SK-N-SH (cell line): ENCODE data around the gene LRRC8D. TPM values are rescaled to one million over a fixed set of nuclear protein-coding genes. Genes with fewer than 3 reads are reported as not detected.

Source experiments
- CTCF ChIA-PET: fragments of 300-600, 350-600 bp; formaldehyde crosslinking; extraction: SDS; loops from one replicate; lab custom pipeline; 2021; lab: Yijun Ruan, JAX
- POLR2A ChIA-PET: fragments of 350-600 bp; sonication (Branson Sonifier 250); formaldehyde crosslinking; extraction: SDS; loops from one replicate; lab custom pipeline; 2020; ENCODE audit warnings: antibody characterized with exemption, inconsistent platforms; lab: Yijun Ruan, JAX
- DNase-seq: peaks from one replicate; pipeline ENCODE4 v3.0.0; 2012
- H2AFZ ChIP-seq: fragments of 200-600 bp; sonication (generic); 2 replicates; pipeline ENCODE4 v1.8.1; 2016; ENCODE audit warnings: antibody characterized with exemption, mild to moderate bottlenecking, low read depth
- H3F3A ChIP-seq: fragments of 200-600 bp; sonication (generic); replicated peaks from 2 replicates; pipeline ENCODE3; 2016; ENCODE audit warnings: antibody characterized with exemption, mild to moderate bottlenecking; ENCODE audit not compliant: insufficient read depth
- H3K27ac ChIP-seq, 2 experiments: fragments of 200-500 bp in 1 of 2; fragments of 200-600 bp in 1 of 2; sonication (Bioruptor generic) in 1 of 2; sonication (generic), shearing (Covaris generic) in 1 of 2; 2 replicates each; pipeline versions ENCODE4 v1.5.1 to v1.6.1; 2014 to 2016; ENCODE audit warnings: low read depth in 2 of 2, inconsistent platforms in 1 of 2, low read length in 1 of 2, mild to moderate bottlenecking in 1 of 2, mixed read lengths in 1 of 2
- H3K27me3 ChIP-seq: fragments of 200-600 bp; sonication (generic), shearing (Covaris generic); 2 replicates; pipeline ENCODE4 v1.6.1; 2016; ENCODE audit warnings: mixed run types; ENCODE audit not compliant: insufficient read depth
- H3K36me3 ChIP-seq, 2 experiments: fragments of 200-500 bp in 1 of 2; fragments of 200-600 bp in 1 of 2; sonication (Bioruptor generic) in 1 of 2; sonication (generic) in 1 of 2; replicated peaks in 1 of 2; 2 replicates each; pipeline versions ENCODE3 to v1.5.1; 2014 to 2016; ENCODE audit warnings: low read length in 1 of 2, mild to moderate bottlenecking in 1 of 2; ENCODE audit not compliant: insufficient read depth in 2 of 2, control insufficient read depth in 1 of 2
- H3K4me1 ChIP-seq, 2 experiments: fragments of 200-500 bp in 1 of 2; fragments of 200-600 bp in 1 of 2; sonication (Bioruptor generic) in 1 of 2; sonication (generic), shearing (Covaris generic) in 1 of 2; 2 replicates each; pipeline versions ENCODE4 v1.5.1 to v1.6.1; 2014 to 2016; ENCODE audit warnings: low read depth in 1 of 2, low read length in 1 of 2, mixed run types in 1 of 2; ENCODE audit not compliant: insufficient read depth in 2 of 2, control insufficient read depth in 1 of 2
- H3K4me2 ChIP-seq: fragments of 200-600 bp; sonication (generic), shearing (Covaris generic); 2 replicates; pipeline ENCODE4 v1.6.1; 2017; ENCODE audit warnings: mixed run types
- H3K4me3 ChIP-seq, 2 experiments: fragments of 200-500 bp in 1 of 2; fragments of 200-600 bp in 1 of 2; sonication (Bioruptor generic) in 1 of 2; sonication (generic), shearing (Covaris generic) in 1 of 2; 2 replicates each; pipeline versions ENCODE4 v1.5.1 to v1.8.1; 2014 to 2016; ENCODE audit warnings: low read depth in 2 of 2, inconsistent platforms in 1 of 2, low read length in 1 of 2, mild to moderate bottlenecking in 1 of 2, mixed read lengths in 1 of 2, moderate library complexity in 1 of 2
- H3K79me2 ChIP-seq: fragments of 200-600 bp; sonication (generic); 2 replicates; pipeline ENCODE4 v1.8.1; 2017; ENCODE audit warnings: mild to moderate bottlenecking; ENCODE audit not compliant: insufficient read depth
- H3K9ac ChIP-seq: fragments of 200-600 bp; sonication (generic); 2 replicates; pipeline ENCODE4 v1.6.1; 2017; ENCODE audit warnings: mixed run types
- H3K9me2 ChIP-seq: fragments of 200-600 bp; sonication (generic); 2 replicates; pipeline ENCODE4 v1.6.1; 2017; ENCODE audit warnings: mixed run types
- H3K9me3 ChIP-seq: fragments of 200-600 bp; sonication (generic); 2 replicates; pipeline ENCODE4 v1.6.1; 2017; ENCODE audit warnings: mixed run types, mild to moderate bottlenecking, moderate library complexity
- H4K20me1 ChIP-seq: fragments of 200-600 bp; sonication (generic); 2 replicates; pipeline ENCODE4 v1.6.1; 2017; ENCODE audit warnings: mild to moderate bottlenecking, mixed run types; ENCODE audit not compliant: insufficient read depth
- ELF1 ChIP-seq: IDR thresholded peaks from 2 replicates; pipeline ENCODE4 v1.4.0; 2012
- EZH2phosphoT487 ChIP-seq: fragments of 200-600 bp; sonication (generic); IDR thresholded peaks from 2 replicates; pipeline ENCODE4 v1.6.1; 2017; ENCODE audit warnings: low read depth, mixed run types, mild to moderate bottlenecking, antibody characterized with exemption, moderate library complexity, borderline replicate concordance
- FOSL2 ChIP-seq: IDR thresholded peaks from 2 replicates; pipeline ENCODE4 v1.4.0; 2012; ENCODE audit warnings: low read depth, mild to moderate bottlenecking, moderate library complexity, borderline replicate concordance
- JUND ChIP-seq: IDR thresholded peaks from 2 replicates; pipeline ENCODE4 v1.4.0; 2012
- MEF2A ChIP-seq: IDR thresholded peaks from 2 replicates; pipeline ENCODE4 v1.4.0; 2012; ENCODE audit warnings: low read depth, borderline replicate concordance
- NFIC ChIP-seq: IDR thresholded peaks from 2 replicates; pipeline ENCODE4 v1.4.0; 2012; ENCODE audit warnings: borderline replicate concordance
- RAD21 ChIP-seq: IDR thresholded peaks from 2 replicates; pipeline ENCODE4 v1.6.1; 2012; ENCODE audit warnings: mild to moderate bottlenecking, low read length
- RXRA ChIP-seq: IDR thresholded peaks from 2 replicates; pipeline ENCODE4 v1.4.0; 2012; ENCODE audit warnings: low read depth, mild to moderate bottlenecking, borderline replicate concordance
- TAF1 ChIP-seq: IDR thresholded peaks from 2 replicates; pipeline ENCODE4 v1.6.1; 2012; ENCODE audit warnings: low read depth, mild to moderate bottlenecking, low read length, moderate library complexity, borderline replicate concordance
- WGBS: methylation state at CpG from one replicate; pipeline ENCODE4 v1.1.6; 2017; ENCODE audit warnings: low lambda C conversion rate; 5-methylcytosine and 5-hydroxymethylcytosine counted together
- polyA plus RNA-seq, 3 experiments: library from polyadenylated mRNA; depleted of rRNA; stranded (reverse); fragments of >200 nt; gene quantifications; 2 replicates each; pipeline ENCODE4 v1.2.3, GENCODE V29; 2012
- TF ChIP-seq, protein P1 (sequence below): IDR thresholded peaks from 2 replicates; pipeline ENCODE4; 2012
- TF ChIP-seq, protein P2 (sequence below): IDR thresholded peaks from 2 replicates; pipeline ENCODE4 v1.4.0; 2012; ENCODE audit warnings: low read depth, borderline replicate concordance

The LRRC8D gene
- polyA plus RNA-seq, 1 of the 3 experiments (the other 2 are of a cell fraction), result 15.0 TPM

DNA sequence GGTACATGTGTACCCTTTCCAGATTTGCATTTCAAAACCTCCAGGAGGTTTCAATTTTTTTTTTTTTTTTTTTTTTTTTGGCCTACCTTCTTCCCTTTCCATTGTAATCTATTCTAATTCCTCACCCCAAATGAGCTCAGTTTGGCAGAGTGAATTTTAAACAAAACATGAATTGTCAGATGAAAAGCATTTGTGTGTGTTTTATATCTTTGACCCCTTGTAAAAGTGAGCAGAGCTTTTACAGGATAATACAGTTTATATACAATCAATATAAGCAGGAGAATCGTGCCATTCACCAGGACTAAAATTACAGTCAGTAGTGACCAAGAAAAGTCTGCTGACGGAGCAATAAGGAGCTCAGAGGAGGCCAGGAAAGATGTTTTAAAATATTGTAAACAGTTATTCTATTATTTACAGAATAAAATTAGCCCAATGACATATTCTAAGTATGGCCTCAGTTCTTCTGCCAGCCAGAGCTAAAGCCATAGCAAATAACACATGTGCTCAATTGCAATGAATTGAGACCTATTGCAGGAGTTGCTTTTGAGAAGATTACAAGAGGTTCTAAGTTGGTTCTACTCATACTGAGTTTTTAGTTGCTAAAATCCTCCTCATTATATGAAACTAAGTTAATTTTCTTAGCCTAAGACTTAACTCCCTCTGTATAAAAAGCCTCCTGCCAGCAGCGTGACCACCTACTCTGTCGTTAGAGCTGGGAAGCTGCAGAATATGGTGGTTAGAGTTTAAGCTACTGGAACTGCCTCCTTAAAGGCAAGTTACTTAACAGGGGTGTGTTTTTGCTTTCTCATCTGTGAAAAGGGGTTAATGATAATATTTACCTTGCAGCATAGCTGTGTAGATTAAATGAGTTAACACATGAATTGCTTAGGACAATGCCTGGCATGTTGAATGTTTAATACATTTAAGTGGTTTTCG, 123.3 kb downstream of the LRRC8D start:
- Histone ChIP-seq H3K9me3 (no peaks in the 10 kb centered on the region), H3K9ac (no peak overlapping the region), H3K4me3 (no peak overlapping the region), H3K36me3 (no peaks in the 10 kb centered on the region), H3F3A (no peaks in the 10 kb centered on the region), H3K4me1 (peaks cover 0 to 10% of the 10 kb centered on the region in 2 experiments; a peak in 1 of 4 replicates), H3K27me3 (no peaks in the 10 kb centered on the region), H4K20me1 (no peaks in the 10 kb centered on the region), H3K4me2 (no peak overlapping the region), H2AFZ (no peak overlapping the region), H3K27ac (no peak overlapping the region), H3K79me2 (no peaks in the 10 kb centered on the region), H3K9me2 (no peaks in the 10 kb centered on the region)
- 84% methylated on average over 5 of the region's 5 CpGs for WGBS
- POLR2A ChIA-PET, result no interaction called here
- CTCF ChIA-PET, result interaction anchor here (0.6 to 1.5 kb wide), 5 partner anchors 21 to 139 kb away, joined by 3 to 8 read pairs (median 4); no protein-coding TSS in a partner anchor
- DNase-seq, result no peak
- TF ChIP-seq, protein P1, sequence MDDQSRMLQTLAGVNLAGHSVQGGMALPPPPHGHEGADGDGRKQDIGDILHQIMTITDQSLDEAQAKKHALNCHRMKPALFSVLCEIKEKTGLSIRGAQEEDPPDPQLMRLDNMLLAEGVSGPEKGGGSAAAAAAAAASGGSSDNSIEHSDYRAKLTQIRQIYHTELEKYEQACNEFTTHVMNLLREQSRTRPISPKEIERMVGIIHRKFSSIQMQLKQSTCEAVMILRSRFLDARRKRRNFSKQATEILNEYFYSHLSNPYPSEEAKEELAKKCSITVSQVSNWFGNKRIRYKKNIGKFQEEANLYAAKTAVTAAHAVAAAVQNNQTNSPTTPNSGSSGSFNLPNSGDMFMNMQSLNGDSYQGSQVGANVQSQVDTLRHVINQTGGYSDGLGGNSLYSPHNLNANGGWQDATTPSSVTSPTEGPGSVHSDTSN, result no peak
- TF ChIP-seq NFIC, result no peak
- no peak for TF ChIP-seq MEF2A
- no peak for TF ChIP-seq TAF1
- TF ChIP-seq, protein P2, sequence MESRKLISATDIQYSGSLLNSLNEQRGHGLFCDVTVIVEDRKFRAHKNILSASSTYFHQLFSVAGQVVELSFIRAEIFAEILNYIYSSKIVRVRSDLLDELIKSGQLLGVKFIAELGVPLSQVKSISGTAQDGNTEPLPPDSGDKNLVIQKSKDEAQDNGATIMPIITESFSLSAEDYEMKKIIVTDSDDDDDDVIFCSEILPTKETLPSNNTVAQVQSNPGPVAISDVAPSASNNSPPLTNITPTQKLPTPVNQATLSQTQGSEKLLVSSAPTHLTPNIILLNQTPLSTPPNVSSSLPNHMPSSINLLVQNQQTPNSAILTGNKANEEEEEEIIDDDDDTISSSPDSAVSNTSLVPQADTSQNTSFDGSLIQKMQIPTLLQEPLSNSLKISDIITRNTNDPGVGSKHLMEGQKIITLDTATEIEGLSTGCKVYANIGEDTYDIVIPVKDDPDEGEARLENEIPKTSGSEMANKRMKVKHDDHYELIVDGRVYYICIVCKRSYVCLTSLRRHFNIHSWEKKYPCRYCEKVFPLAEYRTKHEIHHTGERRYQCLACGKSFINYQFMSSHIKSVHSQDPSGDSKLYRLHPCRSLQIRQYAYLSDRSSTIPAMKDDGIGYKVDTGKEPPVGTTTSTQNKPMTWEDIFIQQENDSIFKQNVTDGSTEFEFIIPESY, result no peak
- TF ChIP-seq RAD21, result no peak
- TF ChIP-seq RXRA, result no peak
- TF ChIP-seq ELF1, result no peak

DNA sequence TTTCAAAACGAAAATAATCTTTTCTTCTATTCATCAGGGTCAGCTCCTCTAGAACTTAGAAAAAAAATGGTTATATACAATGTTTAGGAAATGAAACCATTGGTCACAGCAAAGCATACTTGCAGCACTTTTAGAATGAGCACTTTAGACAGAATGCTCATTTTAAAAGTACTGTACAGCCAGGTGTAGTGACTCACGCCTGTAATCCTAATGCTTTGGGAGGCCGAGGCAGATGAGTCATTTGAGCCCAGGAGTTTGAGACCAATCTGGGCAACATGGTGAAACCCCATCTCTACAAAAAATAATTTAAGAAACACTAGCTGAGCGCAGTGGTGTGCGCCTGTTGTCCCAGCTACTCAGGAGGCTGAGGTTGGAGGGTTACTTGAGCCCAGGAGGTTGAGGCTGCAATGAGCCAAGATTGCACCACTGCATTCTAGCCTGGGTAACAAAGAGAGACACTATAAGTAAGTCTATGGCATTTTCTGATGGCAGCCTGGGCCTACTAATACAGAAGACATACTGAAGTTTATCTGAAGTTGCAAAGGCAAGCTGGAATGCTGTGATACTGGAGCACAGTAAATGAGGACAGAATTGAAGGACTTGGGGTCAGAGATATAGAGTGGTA, 125.1 kb downstream of the LRRC8D start:
- ChIA-PET CTCF (interaction anchor here (1.0 to 1.1 kb wide), 2 partner anchors 10 to 141 kb away, joined by 3 to 6 read pairs; no protein-coding TSS in a partner anchor), POLR2A (no interaction called here)
- Histone ChIP-seq H3K9me2 (no peaks in the 10 kb centered on the region), H4K20me1 (no peaks in the 10 kb centered on the region), H3K4me3 (no peak overlapping the region), H3K4me1 (peaks cover 0 to 10% of the 10 kb centered on the region in 2 experiments; a peak in 1 of 4 replicates), H3K27me3 (no peaks in the 10 kb centered on the region), H3K9ac (no peak overlapping the region), H3F3A (peaks cover under 1% of the 10 kb centered on the region), H3K9me3 (no peaks in the 10 kb centered on the region), H2AFZ (no peak overlapping the region), H3K27ac (no peak overlapping the region), H3K36me3 (no peaks in the 10 kb centered on the region), H3K4me2 (no peak overlapping the region)
- DNase-seq, result no peak
- 67% methylated on average over 5 of the region's 5 CpGs for WGBS
- TF ChIP-seq FOSL2 (peak; percentile 45; the same call in 1 of the 2 replicates), JUND (0 out of 2 replicates have a peak, but pooled peaks have one; percentile 32), EZH2phosphoT487 (no peak)
- TF ChIP-seq, all 33 proteins: peak for 2
- H3K79me2 ChIP-seq, result no peaks in the 10 kb centered on the region
